Measurements from ENCODE around the gene AP1G2. TPM values are rescaled to one million over a fixed set of nuclear protein-coding genes. Genes with fewer than 3 reads are reported as not detected.
A peak's percentile ranks its signal among the peaks of the same experiment; 100 is the strongest.

AP1G2 gene
- polyA plus RNA-seq, 1 experiment: 8.2 TPM

- no peak for TF ChIP-seq CTCF (IDR thresholded peaks at IDR 0.05; ENCODE audit: low read depth, low read length)
- H3K9me3 ChIP-seq (ENCODE audit: control insufficient read depth, insufficient read depth, low read length): no peaks in the 10 kb centered on the region
- H3K27ac ChIP-seq (ENCODE audit: low read depth, low read length): no peak overlapping the region
- ChIA-PET CTCF (interaction anchor here (0.6 to 8.1 kb wide), 25 partner anchors 8 to 534 kb away, joined by 3 to 330 read pairs (median 4); partner anchors contain the start of genes NGDN and PCK2), POLR2A (interaction anchor here (0.7 kb wide), 1 partner anchor 78 kb away, joined by 3 read pairs; no protein-coding TSS in a partner anchor)
- H3K4me3 ChIP-seq (ENCODE audit: low read depth, low read length): no peak overlapping the region
- no peaks in the 10 kb centered on the region for H3K27me3 ChIP-seq (ENCODE audit: control insufficient read depth, insufficient read depth, low read length)
- DNase-seq (ENCODE audit: low read depth, low spot score): no peak
Observed at GRCh38 chr14:23559926-23560520, 7.6 kb downstream of the AP1G2 start.

- H3K4me3 ChIP-seq (ENCODE audit: low read depth, low read length): no peak overlapping the region
- POLR2A ChIA-PET: interaction anchor here (0.6 kb wide), 1 partner anchor 259 kb away, joined by 5 read pairs; no protein-coding TSS in a partner anchor
- peak; percentile 94 for TF ChIP-seq CTCF (IDR thresholded peaks at IDR 0.05; ENCODE audit: low read depth, low read length)
- no peaks in the 10 kb centered on the region for H3K9me3 ChIP-seq (ENCODE audit: control insufficient read depth, insufficient read depth, low read length)
- H3K27me3 ChIP-seq (ENCODE audit: control insufficient read depth, insufficient read depth, low read length): no peaks in the 10 kb centered on the region
- CTCF ChIA-PET: interaction anchor here (0.6 to 8.1 kb wide), 19 partner anchors 9 to 351 kb away, joined by 3 to 330 read pairs (median 4); no protein-coding TSS in a partner anchor
- DNase-seq (ENCODE audit: low read depth, low spot score): peak; percentile 27
- no peak overlapping the region for H3K27ac ChIP-seq (ENCODE audit: low read depth, low read length)
Observed at GRCh38 chr14:23559010-23559925, 8.3 kb downstream of the AP1G2 start.

- DNase-seq (ENCODE audit: low read depth, low spot score): no peak
- H3K27ac ChIP-seq (ENCODE audit: low read depth, low read length): no peak overlapping the region
- TF ChIP-seq CTCF (IDR thresholded peaks at IDR 0.05; ENCODE audit: low read depth, low read length): no peak
- POLR2A ChIA-PET: interaction anchor here (0.6 to 1.0 kb wide), 2 partner anchors 84 to 258 kb away, joined by 5 read pairs; no protein-coding TSS in a partner anchor
- CTCF ChIA-PET: interaction anchor here (0.6 to 8.1 kb wide), 11 partner anchors 10 to 271 kb away, joined by 3 to 330 read pairs (median 8); no protein-coding TSS in a partner anchor
- H3K4me3 ChIP-seq (ENCODE audit: low read depth, low read length): no peak overlapping the region
- no peaks in the 10 kb centered on the region for H3K27me3 ChIP-seq (ENCODE audit: control insufficient read depth, insufficient read depth, low read length)
- H3K9me3 ChIP-seq (ENCODE audit: control insufficient read depth, insufficient read depth, low read length): no peaks in the 10 kb centered on the region
Observed at GRCh38 chr14:23558346-23559009, 9.1 kb downstream of the AP1G2 start.

- ChIA-PET CTCF (interaction anchor here (0.8 to 8.1 kb wide), 3 partner anchors 74 to 87 kb away, joined by 3 to 330 read pairs (median 5); no protein-coding TSS in a partner anchor), POLR2A (interaction anchor here (1.0 kb wide), 1 partner anchor 84 kb away, joined by 5 read pairs; no protein-coding TSS in a partner anchor)
- no peak for DNase-seq (ENCODE audit: low read depth, low spot score)
Observed at GRCh38 chr14:23557946-23558345, 9.6 kb downstream of the AP1G2 start.

More at GRCh38 chr14:23557946-23558345, 9.6 kb downstream of the AP1G2 start:
- no peak overlapping the region for H3K27ac ChIP-seq (ENCODE audit: low read depth, low read length)
- H3K27me3 ChIP-seq (ENCODE audit: control insufficient read depth, insufficient read depth, low read length): no peaks in the 10 kb centered on the region
- no peak for TF ChIP-seq CTCF (IDR thresholded peaks at IDR 0.05; ENCODE audit: low read depth, low read length)
- H3K4me3 ChIP-seq (ENCODE audit: low read depth, low read length): no peak overlapping the region
- no peaks in the 10 kb centered on the region for H3K9me3 ChIP-seq (ENCODE audit: control insufficient read depth, insufficient read depth, low read length)
